NCI-H446 treated with DMSO at 0.1 percent for 48 hours (cell line): ENCODE data around the gene MTUS2.

Experiments used
- DNase-seq: peaks from one replicate; lab custom pipeline; 2025; lab: John Stamatoyannopoulos, UW

MTUS2 gene

GRCh38 chr13:29106651-29107050, 286.5 kb downstream of the MTUS2 start:
- no peak for DNase-seq

GRCh38 chr13:29108068-29108786, 288.1 kb downstream of the MTUS2 start:
- DNase-seq, result no peak

DNA sequence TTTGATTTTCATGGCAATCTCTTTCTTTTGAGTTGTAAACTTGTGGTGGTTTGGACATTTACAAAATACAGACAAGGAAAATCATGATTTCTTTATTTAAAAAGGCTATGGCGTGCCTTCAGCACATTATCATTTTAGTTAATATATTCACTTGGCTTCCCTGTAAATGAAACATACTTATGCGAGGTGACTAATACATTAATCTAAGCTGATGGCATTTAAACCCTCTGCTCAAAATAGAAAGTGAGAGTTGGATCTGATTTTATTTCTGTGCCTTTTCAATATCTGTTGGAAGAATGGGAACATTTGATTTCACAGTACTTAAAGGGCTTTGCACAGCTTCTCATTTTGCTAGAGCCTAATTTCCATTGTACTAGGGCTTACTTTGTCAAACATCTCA, 289.8 kb downstream of the MTUS2 start:
- DNase-seq, result no peak

DNA sequence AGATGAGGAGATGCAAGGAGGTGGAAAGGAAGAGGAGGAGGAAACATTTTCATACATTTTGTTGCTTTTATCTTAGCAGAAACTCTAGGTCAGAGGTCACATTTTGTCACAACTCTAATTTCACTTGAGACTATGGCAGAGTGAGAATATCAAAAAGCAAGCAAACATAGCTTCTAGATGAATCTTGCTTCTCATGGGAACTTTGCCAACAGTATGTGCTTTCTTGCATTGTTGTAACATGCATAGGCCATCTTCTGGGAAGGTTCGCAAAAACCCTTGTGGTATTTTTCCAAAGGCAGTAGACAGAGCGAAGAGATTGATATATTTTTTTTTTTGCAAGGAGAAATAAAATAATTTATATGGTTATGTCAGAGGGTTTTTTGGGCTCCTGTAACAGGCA, 291.3 kb downstream of the MTUS2 start:
- no peak for DNase-seq

DNA sequence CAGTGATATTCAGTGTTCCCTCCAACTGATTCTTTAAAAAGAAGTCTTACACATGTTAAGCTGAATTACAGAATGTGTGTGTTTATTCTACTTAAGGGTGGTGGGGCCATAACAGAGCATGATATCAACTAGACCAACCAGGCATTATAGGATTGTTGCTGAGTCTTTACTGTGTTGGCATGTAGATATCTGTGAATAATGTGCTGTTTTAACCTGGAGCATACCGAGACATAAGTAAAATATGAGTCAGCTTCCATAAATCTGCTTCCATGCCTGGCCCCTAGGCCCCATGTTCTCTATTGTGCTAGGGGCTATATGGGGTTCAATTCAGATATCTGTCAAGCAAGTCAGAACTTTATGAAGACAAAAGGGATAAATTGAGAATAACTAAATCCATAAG, 295.7 kb downstream of the MTUS2 start:
- no peak for DNase-seq

- DNase-seq, result no peak
Observed at GRCh38 chr13:29117663-29118062, 297.5 kb downstream of the MTUS2 start.

DNA sequence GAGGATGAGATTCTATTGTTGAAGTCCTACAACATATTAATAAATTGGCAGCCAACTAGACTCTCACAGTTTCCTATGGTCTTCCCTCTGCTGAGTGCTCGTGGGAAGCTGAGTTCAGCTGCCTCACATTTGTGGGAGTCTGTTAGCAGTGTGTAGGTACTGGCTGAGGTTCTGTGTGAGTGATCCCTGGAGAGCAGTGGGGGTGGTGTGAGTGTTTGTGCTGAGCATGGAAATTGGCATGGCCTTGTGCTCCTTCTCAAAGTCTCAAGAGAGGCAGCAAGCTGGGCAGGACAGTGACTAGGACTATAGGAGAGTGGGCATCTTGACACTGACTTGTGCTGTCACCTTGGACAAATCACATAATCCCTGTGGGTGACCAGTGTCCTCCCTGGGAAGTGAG, 298.3 kb downstream of the MTUS2 start:
- no peak for DNase-seq

- DNase-seq, result no peak
Observed at GRCh38 chr13:29125191-29125933, 305.2 kb downstream of the MTUS2 start.

- no peak for DNase-seq
Observed at GRCh38 chr13:29125934-29126424, 305.8 kb downstream of the MTUS2 start.

DNA sequence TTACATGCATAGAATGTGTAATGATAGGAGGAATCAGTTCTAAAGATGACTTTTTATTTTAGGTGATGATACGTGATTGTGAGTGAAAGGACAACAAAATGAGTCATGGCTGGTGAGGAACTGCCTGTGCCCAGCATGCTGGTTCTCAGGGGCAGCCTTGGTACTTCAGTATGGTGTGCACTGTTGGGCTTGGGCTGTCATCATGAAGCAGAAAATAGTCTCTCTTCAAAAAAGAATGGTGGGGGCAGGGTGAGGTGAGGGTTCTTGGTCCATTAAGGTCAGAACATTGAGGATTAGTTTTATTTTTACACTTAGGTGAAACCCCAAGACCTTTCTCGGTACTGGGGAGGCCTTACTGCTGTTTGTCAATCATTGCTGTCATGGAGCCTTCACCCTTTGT, 309.5 kb downstream of the MTUS2 start:
- no peak for DNase-seq

- no peak for DNase-seq
Observed at GRCh38 chr13:29131159-29131558, 311.0 kb downstream of the MTUS2 start.

DNA sequence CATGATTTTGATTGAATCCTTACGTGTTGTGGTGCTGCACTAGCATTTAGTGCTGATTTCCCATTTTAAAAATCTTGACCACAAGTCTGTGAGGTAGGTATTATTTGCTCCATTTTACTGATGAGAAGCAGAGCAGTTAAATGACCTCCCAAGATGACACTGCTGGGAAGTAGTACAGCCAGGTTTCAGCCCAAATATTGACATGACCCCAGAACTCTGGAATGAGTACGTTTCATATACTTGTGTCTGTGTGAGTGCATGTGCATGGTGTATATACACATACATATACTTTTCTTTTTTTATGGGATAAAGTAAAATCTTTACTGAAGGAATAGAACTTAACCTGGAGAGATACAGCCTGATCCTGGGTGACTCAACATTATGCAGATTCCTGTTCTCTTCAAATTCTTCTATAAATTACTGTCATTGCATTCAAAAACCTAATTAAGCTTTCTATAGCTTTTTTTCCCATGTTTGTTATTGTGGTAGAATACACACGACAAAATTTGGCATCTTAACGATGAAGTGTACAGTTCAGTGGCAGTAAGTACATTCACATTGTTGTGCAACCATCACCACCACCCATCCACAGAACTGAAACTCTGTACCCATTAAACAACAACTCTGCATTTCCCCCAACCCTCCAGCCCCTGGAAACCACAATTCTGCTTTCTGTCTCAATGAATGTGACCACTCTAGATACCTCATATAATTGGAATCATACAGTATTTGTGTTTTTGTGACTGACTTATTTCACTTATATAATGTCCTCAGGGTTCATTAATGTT, 311.9 kb downstream of the MTUS2 start:
- no peak for DNase-seq

DNA sequence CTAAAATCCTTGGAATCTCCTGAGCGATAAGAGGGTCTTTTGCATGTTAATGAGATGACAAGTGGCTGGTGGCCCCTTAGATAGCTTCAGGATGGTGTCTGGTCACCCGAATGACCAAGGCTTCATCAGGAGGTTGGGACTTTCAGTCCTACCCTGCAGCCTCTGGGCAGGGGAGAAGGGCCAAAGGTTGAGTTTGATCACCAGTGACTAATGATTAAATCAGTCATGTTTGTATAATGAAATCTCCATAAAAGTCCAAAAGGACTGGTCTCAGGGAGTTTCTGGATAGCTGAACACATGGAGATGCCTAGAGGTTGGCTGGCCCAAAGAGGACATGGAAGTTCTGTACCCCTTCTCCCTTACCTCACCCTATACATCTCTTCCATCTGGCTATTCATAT, 316.2 kb downstream of the MTUS2 start:
- no peak for DNase-seq

DNA sequence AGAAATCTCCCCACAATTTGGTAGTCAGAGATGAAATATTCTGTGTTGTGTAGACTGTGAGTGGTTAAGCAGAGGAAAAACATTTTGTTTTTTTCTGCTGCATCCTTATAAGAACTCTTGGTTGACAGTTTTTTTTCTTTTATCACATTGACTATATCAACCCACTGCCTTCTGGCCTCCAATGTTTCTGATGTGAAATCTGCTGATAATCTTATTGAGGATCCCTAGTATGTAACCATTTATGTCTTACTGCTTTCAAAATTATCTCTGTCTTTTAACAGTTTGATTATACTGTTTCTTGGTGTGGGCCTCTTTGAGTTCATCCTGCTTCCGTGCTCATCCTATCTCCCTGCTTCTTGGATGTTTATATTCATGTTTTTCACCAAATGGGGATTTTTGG, 316.9 kb downstream of the MTUS2 start:
- DNase-seq, result no peak

GRCh38 chr13:29137995-29138394, 317.9 kb downstream of the MTUS2 start:
- DNase-seq, result no peak

DNA sequence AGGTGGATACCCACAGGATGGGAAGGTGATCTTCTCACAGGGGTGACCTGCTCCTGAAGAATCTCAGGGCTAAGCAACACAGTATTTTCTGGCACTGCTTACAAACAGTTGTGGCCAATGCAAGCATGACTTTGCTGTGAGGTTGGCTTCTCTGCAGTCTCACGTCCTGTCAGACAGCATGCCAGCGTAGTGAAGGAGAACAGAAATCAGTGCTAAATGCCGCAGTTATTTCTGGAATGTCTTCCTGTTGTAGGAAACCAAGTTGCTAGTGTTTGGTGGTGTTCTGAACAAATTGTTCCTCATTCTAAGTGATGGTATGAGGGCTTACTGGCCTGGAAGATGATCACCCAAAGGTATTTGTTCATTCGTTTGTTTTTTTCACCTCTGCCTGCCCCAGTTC, 320.1 kb downstream of the MTUS2 start:
- DNase-seq, result no peak

- no peak for DNase-seq
Observed at GRCh38 chr13:29143847-29144246, 323.7 kb downstream of the MTUS2 start.

- no peak for DNase-seq
Observed at GRCh38 chr13:29154390-29154789, 334.3 kb downstream of the MTUS2 start.

DNA sequence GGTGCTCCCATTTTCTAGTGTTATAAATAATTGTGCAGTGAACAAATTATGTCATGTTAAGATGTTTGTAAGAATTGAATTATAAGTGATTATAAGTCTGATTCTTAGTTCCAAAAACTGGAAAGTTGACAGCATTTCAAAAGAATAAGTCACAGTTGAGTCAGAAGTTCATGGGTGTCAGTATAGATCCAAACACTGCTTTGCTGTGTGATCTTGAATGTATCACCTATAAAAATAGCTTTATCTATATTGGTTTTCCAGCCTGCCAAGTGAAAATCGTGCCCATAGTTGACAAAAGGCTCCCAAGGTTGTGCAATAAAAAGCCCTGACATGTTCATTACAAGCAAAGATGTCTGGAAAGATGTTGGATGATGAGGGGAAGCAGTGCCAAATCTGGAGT, 336.0 kb downstream of the MTUS2 start:
- DNase-seq, result no peak

DNA sequence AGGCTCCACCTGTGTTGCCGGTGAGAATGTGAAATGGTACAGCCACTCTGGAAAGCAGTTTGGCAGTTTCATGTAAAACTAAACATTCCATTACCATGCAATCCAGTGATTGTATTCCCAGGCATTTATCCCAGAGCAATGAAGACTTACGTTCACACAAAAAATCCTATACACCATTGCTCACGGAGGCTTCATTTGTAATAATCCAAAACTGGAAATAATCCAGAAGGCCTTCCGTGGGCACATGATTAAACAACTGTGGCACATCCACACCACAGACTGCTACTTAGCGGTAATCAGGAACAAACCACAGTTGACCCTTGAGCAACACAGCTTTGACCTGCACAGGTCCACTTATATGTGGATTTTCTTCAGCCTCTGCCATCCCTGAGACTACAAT, 339.7 kb downstream of the MTUS2 start:
- no peak for DNase-seq

DNA sequence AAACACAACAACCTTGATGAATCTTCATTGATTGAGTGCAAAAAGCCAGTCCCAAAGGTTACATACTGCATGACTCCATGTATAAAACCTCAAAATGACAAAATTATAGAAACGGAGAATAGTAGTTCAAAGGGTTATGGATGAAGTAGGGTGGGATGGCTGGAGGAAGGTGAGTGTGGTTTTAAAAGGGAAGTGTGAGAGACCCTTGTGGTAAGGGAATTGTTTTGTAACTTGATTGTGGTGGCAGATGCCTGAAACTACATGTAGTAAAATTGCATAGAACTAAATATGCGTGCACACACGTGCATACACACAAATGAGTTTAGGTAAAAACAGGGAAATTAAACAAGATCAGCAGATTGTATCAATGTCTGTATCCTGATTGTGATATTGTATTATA, 340.7 kb downstream of the MTUS2 start:
- DNase-seq, result no peak

DNA sequence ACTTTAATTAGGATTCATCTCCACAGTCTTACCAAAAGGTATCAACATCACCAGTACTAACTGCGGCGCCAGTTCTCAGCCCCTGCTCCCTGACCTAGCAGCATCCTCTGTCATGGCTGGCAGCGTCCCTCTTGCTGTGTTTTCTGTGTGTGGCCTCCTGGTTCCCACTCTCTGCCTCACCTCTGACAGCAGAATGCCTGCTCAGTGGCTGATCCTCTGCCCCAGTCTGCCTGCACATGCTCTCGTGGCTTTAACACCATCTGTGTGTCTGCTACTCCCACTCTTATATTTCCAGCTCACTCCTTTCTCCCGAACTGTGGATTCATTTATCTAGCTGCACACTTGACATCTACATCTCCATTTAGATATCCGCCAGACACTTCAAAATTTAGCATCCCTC, 341.5 kb downstream of the MTUS2 start:
- no peak for DNase-seq
